Brain microvascular endothelial cell (primary cell): ENCODE data around the gene HTR3E.

ENCODE experiments used
- DNase-seq: peaks from one replicate; pipeline ENCODE4 v3.0.0-alpha.2; 2020
- H3K27ac ChIP-seq: fragments of 250-450 bp; sonication (Bioruptor Pico); 2 replicates; pipeline ENCODE4 v1.5.1; 2020; ENCODE audit warnings: mild to moderate bottlenecking, moderate library complexity
- H3K27me3 ChIP-seq: fragments of 250-450 bp; sonication (Bioruptor Pico); replicated peaks from 2 replicates; pipeline ENCODE4 v1.5.1; 2020; ENCODE audit warnings: mild to moderate bottlenecking
- H3K36me3 ChIP-seq: fragments of 250-450 bp; sonication (Bioruptor Pico); replicated peaks from 2 replicates; pipeline ENCODE4 v1.5.1; 2020; ENCODE audit warnings: mild to moderate bottlenecking
- H3K4me3 ChIP-seq: 2 replicates; pipeline ENCODE4 v1.5.1; 2011; ENCODE audit warnings: low read depth, mild to moderate bottlenecking, control low read depth, low read length, moderate library complexity
- CTCF ChIP-seq: IDR thresholded peaks from 2 replicates; pipeline ENCODE4 v1.5.1; 2011; ENCODE audit warnings: low read depth, mild to moderate bottlenecking, moderate library complexity, low read length, control low read depth, inconsistent platforms; ENCODE audit errors: missing control alignments
- in situ Hi-C: cut with HindIII; loops from 2 replicates; pipeline ENCODE4 v1.10.0; 2017; ENCODE audit warnings: low sequenced_read_pairs, low pct_ligation_motif_present

Gene HTR3E, protein sequence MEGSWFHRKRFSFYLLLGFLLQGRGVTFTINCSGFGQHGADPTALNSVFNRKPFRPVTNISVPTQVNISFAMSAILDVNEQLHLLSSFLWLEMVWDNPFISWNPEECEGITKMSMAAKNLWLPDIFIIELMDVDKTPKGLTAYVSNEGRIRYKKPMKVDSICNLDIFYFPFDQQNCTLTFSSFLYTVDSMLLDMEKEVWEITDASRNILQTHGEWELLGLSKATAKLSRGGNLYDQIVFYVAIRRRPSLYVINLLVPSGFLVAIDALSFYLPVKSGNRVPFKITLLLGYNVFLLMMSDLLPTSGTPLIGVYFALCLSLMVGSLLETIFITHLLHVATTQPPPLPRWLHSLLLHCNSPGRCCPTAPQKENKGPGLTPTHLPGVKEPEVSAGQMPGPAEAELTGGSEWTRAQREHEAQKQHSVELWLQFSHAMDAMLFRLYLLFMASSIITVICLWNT

GRCh38 chr3:184096811-184097383 is at the start of gene HTR3E:
HTR3E (plus strand) TSS chr3:184097064; CDS start chr3:184097530, 466 bp downstream.
- in situ Hi-C loops = no loop called here
- no peak within 1 kb of the TSS for H3K4me3 ChIP-seq
- no peak within 1 kb of the TSS for H3K27ac ChIP-seq
- H3K36me3 ChIP-seq = no peaks in the 10 kb centered on the region
- TF ChIP-seq CTCF = no peak
- DNase-seq = no peak
- no peaks in the 10 kb centered on the region for H3K27me3 ChIP-seq

- Histone ChIP-seq H3K27me3 (no peaks in the 10 kb centered on the region), H3K36me3 (no peaks in the 10 kb centered on the region), H3K27ac (no peak overlapping the region), H3K4me3 (no peak overlapping the region)
- in situ Hi-C loops = no loop called here
- no peak for DNase-seq
- no peak for TF ChIP-seq CTCF
These were observed 46.5 kb upstream of the HTR3E start for GRCh38 chr3:184050217-184050847.

DNA sequence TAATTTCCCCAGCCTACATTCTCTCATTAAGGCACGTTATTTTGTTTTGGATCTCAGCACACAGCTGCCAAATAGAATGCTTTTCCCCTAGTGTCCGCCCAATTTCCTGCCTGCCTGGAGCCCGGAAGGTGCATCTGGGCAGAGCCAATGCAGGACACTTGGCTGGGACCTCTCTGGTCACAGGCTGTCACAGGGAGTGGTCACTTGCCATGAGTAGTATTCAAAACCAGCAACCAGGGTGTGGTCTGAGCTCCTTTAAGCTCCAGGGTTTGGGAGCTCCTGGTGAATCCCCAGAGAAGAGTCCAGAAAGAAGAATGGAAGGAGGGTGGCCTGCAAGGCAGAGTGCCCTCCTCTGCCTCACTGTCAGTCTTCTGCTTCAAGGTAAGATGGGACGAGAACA is 44.1 kb upstream of the HTR3E start, which contains the start of gene HTR3C:
Gene HTR3C, plus strand, starts transcription at position 281 of the 400 bp plus-strand sequence. Its CDS starts 34 bp downstream, at position 315.
- H3K4me3 ChIP-seq = no peak within 1 kb of the TSS
- DNase-seq = no peak
- H3K27me3 ChIP-seq = no peaks in the 10 kb centered on the region
- no peak within 1 kb of the TSS for H3K27ac ChIP-seq
- H3K36me3 ChIP-seq = no peaks in the 10 kb centered on the region
- in situ Hi-C loops = no loop called here
- TF ChIP-seq CTCF = no peak

DNA sequence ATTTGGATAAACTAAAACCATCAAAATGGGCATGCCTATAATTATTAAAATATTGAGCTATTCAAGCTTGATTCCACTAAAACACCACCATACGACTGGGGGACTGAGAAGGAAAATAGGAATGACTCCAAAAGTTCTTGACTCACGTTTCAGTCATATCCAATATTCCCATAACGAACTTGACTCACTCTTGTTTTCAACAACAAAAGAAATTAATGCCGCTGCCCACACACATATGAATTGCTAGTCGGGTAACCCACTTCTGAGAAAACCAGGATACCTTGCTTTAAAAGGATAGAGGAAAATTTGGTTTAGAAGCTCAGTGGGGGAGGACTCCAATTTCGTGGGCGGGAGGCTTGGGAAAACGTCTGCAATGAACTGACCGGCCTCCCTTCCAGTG is 38.8 kb upstream of the HTR3E start:
- DNase-seq = no peak
- no peaks in the 10 kb centered on the region for H3K27me3 ChIP-seq
- no peak overlapping the region for H3K4me3 ChIP-seq
- H3K36me3 ChIP-seq = no peaks in the 10 kb centered on the region
- no peak overlapping the region for H3K27ac ChIP-seq
- in situ Hi-C loops = no loop called here
- TF ChIP-seq CTCF = no peak

- DNase-seq = no peak
- Histone ChIP-seq H3K36me3 (no peaks in the 10 kb centered on the region), H3K27me3 (no peaks in the 10 kb centered on the region), H3K4me3 (no peak overlapping the region), H3K27ac (no peak overlapping the region)
- in situ Hi-C loops = no loop called here
- no peak for TF ChIP-seq CTCF
These were observed 37.4 kb upstream of the HTR3E start for GRCh38 chr3:184059424-184059823.
